ENCODE measurements around the gene CREB5.

Gene CREB5

DNA sequence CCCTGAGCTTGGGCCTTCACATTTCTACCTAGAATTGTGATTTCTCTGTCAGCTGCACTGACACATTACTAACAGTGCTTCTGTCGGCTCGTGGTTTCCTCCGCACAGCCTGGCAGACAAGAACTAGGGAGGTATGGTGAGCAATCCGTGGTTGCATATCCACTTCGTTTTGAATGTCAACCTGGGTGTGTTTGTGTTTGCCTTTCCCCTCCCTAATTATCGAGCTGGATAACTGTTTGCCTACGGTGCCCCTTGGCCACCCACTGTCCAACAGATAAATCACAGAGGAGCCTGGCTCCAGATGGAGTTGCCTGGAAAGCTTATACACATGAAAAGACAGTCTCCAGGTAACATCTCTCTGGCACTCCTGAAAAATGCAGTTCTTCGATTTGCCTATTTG, 317.0 kb downstream of the CREB5 start:
- H2AFZ ChIP-seq (ENCODE audit: low read depth), result no peak overlapping the region
- no peak overlapping the region for H3K4me2 ChIP-seq

DNA sequence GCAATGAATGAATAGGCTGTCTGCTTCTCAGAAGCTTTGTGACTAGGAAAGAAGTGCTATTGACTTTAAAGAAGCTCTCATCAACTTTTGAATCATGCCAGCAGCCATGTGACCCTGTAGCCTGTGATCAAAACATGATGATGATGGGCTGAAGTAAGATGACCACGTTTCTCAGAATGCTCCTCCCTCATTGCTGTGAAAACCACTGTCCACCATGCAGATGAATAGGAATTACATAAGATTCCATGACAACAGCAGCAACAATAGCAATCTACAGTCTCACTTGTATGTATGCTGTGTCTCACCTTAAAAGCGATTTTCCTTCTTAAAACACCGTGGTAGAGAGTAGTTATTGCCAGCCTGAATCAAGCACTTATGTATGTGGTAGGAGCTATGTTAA, 317.4 kb downstream of the CREB5 start:
- Histone ChIP-seq H3K4me1 (ENCODE audit: low read depth, poor library complexity, severe bottlenecking) (no peaks in the 10 kb centered on the region), H3K4me2 (no peak overlapping the region), H3K9ac (no peak overlapping the region), H3K36me3 (ENCODE audit: insufficient read depth) (no peaks in the 10 kb centered on the region), H3K79me2 (ENCODE audit: insufficient read depth, low read depth) (no peaks in the 10 kb centered on the region), H2AFZ (ENCODE audit: low read depth) (no peak overlapping the region), H4K20me1 (ENCODE audit: insufficient read depth) (no peaks in the 10 kb centered on the region), H3K27ac (no peak overlapping the region), H3K4me3 (IDR thresholded peaks at IDR 0.05; ENCODE audit: insufficient read depth, low read depth, low read length) (no peak overlapping the region), H3K27me3 (ENCODE audit: insufficient read depth, low read depth) (no peaks in the 10 kb centered on the region)
- no peak for TF ChIP-seq CTCF (conservative IDR thresholded peaks at IDR 0.05; ENCODE audit: low read depth, low read length)

More for the DNA sequence above, 317.0 kb downstream of the CREB5 start:
- Histone ChIP-seq H3K4me3 (IDR thresholded peaks at IDR 0.05; ENCODE audit: insufficient read depth, low read depth, low read length) (no peak overlapping the region), H3K36me3 (ENCODE audit: insufficient read depth) (no peaks in the 10 kb centered on the region), H3K9ac (no peak overlapping the region), H3K27me3 (ENCODE audit: insufficient read depth, low read depth) (no peaks in the 10 kb centered on the region), H3K4me1 (ENCODE audit: low read depth, poor library complexity, severe bottlenecking) (no peaks in the 10 kb centered on the region), H4K20me1 (ENCODE audit: insufficient read depth) (no peaks in the 10 kb centered on the region), H3K79me2 (ENCODE audit: insufficient read depth, low read depth) (no peaks in the 10 kb centered on the region), H3K27ac (no peak overlapping the region)
- no peak for TF ChIP-seq CTCF (conservative IDR thresholded peaks at IDR 0.05; ENCODE audit: low read depth, low read length)

DNA sequence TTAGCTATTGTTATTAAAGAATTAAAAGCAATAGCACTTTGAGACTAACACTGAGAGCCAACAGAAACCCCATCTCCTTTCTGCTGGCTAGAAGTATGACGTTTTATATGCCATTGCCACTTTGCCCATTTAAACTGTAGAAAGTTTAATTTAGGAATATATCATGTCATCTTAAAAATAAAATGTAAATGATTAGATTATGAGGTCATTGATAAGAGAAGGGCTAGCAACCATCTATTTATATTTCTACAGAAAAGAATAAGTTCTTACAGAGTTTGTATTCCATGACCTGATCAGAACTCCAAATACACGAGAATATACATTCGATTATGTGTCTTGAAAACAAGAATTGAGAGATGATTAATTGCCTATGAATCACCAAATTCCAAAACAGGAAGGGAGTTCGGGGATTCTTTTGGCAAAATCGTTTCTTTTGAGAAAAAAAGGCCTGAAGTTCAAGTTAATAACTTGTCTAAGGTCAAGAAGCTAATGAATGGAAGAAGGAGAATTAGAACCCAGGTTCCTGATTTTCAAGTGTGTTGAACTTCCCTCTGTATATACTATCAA, 318.9 kb downstream of the CREB5 start:
- Histone ChIP-seq H3K9ac (no peak overlapping the region), H3K4me3 (IDR thresholded peaks at IDR 0.05; ENCODE audit: insufficient read depth, low read depth, low read length) (no peak overlapping the region), H3K4me2 (no peak overlapping the region), H3K36me3 (ENCODE audit: insufficient read depth) (no peaks in the 10 kb centered on the region), H3K79me2 (ENCODE audit: insufficient read depth, low read depth) (no peaks in the 10 kb centered on the region), H3K27me3 (ENCODE audit: insufficient read depth, low read depth) (no peaks in the 10 kb centered on the region), H2AFZ (ENCODE audit: low read depth) (no peak overlapping the region), H3K4me1 (ENCODE audit: low read depth, poor library complexity, severe bottlenecking) (no peaks in the 10 kb centered on the region), H4K20me1 (ENCODE audit: insufficient read depth) (no peaks in the 10 kb centered on the region), H3K27ac (no peak overlapping the region)
- TF ChIP-seq CTCF (conservative IDR thresholded peaks at IDR 0.05; ENCODE audit: low read depth, low read length), result no peak

GRCh38 chr7:28732071-28732869, 320.0 kb downstream of the CREB5 start:
- Histone ChIP-seq H2AFZ (ENCODE audit: low read depth) (no peak overlapping the region), H4K20me1 (ENCODE audit: insufficient read depth) (no peaks in the 10 kb centered on the region), H3K9ac (no peak overlapping the region), H3K27me3 (ENCODE audit: insufficient read depth, low read depth) (no peaks in the 10 kb centered on the region), H3K4me1 (ENCODE audit: low read depth, poor library complexity, severe bottlenecking) (no peaks in the 10 kb centered on the region), H3K4me2 (no peak overlapping the region), H3K36me3 (ENCODE audit: insufficient read depth) (no peaks in the 10 kb centered on the region), H3K79me2 (ENCODE audit: insufficient read depth, low read depth) (no peaks in the 10 kb centered on the region), H3K4me3 (IDR thresholded peaks at IDR 0.05; ENCODE audit: insufficient read depth, low read depth, low read length) (no peak overlapping the region), H3K27ac (no peak overlapping the region)
- no peak for TF ChIP-seq CTCF (conservative IDR thresholded peaks at IDR 0.05; ENCODE audit: low read depth, low read length)
